H9 (cell line): ENCODE data around the gene GNL1. TPM values are rescaled to one million over a fixed set of nuclear protein-coding genes. Genes with fewer than 3 reads are reported as not detected.
A peak's percentile ranks its signal among the peaks of the same experiment; 100 is the strongest.

ENCODE experiments used
- DNase-seq: peaks from one replicate; pipeline ENCODE4 v3.0.0-alpha.2; 2017
- H2AFZ ChIP-seq: one replicate; pipeline ENCODE4 v1.6.1; 2013; ENCODE audit warnings: mild to moderate bottlenecking, low read length, control low read depth, moderate library complexity
- H2AK5ac ChIP-seq: 2 replicates; pipeline ENCODE4 v1.6.1; 2013; ENCODE audit warnings: low read length, control low read depth, mixed read lengths; ENCODE audit not compliant: insufficient read length
- H2BK120ac ChIP-seq: one replicate; pipeline ENCODE4 v1.6.1; 2013; ENCODE audit warnings: low read depth, mild to moderate bottlenecking, low read length, control low read depth, inconsistent platforms; ENCODE audit not compliant: poor library complexity, severe bottlenecking
- H2BK12ac ChIP-seq: 2 replicates; pipeline ENCODE4 v1.6.1; 2013; ENCODE audit warnings: low read length, control low read depth, mixed read lengths, low read depth; ENCODE audit not compliant: insufficient read length
- H2BK15ac ChIP-seq: 2 replicates; pipeline ENCODE4 v1.6.1; 2013; ENCODE audit warnings: low read depth, low read length, control low read depth
- H2BK20ac ChIP-seq: one replicate; pipeline ENCODE4 v1.6.1; 2013; ENCODE audit warnings: low read depth, mild to moderate bottlenecking, low read length, control low read depth, inconsistent platforms; ENCODE audit not compliant: poor library complexity, severe bottlenecking
- H2BK5ac ChIP-seq: 2 replicates; pipeline ENCODE4 v1.6.1; 2013; ENCODE audit warnings: low read length, control low read depth, mixed read lengths; ENCODE audit not compliant: insufficient read length
- H3K14ac ChIP-seq: 2 replicates; pipeline ENCODE4 v1.6.1; 2013; ENCODE audit warnings: low read length, control low read depth; ENCODE audit not compliant: insufficient read depth
- H3K18ac ChIP-seq: 2 replicates; pipeline ENCODE4 v1.6.1; 2013; ENCODE audit warnings: low read depth, mild to moderate bottlenecking, mixed read lengths, low read length, control low read depth; ENCODE audit not compliant: insufficient read length
- H3K23ac ChIP-seq: 2 replicates; pipeline ENCODE4 v1.6.1; 2013; ENCODE audit warnings: low read length, control low read depth, mixed read lengths, low read depth; ENCODE audit not compliant: insufficient read length
- H3K23me2 ChIP-seq: 2 replicates; pipeline ENCODE4 v1.6.1; 2013; ENCODE audit warnings: low read depth, mild to moderate bottlenecking, mixed read lengths, low read length, control low read depth; ENCODE audit not compliant: insufficient read length, poor library complexity, severe bottlenecking
- H3K27ac ChIP-seq: 2 replicates; pipeline ENCODE4 v1.5.1; 2013; ENCODE audit warnings: low read length, control low read depth, mixed read lengths, low read depth; ENCODE audit not compliant: insufficient read length
- H3K27me3 ChIP-seq: 2 replicates; pipeline ENCODE4 v1.6.1; 2013; ENCODE audit warnings: low read length, control low read depth, inconsistent platforms; ENCODE audit not compliant: insufficient read depth
- H3K4ac ChIP-seq: 2 replicates; pipeline ENCODE4 v1.6.1; 2013; ENCODE audit warnings: low read depth, mild to moderate bottlenecking, control low read depth, inconsistent platforms, low read length, moderate library complexity
- H3K4me1 ChIP-seq: 2 replicates; pipeline ENCODE4 v1.6.1; 2013; ENCODE audit warnings: low read length, control low read depth, inconsistent platforms; ENCODE audit not compliant: insufficient read depth
- H3K4me2 ChIP-seq: 2 replicates; pipeline ENCODE4 v1.6.1; 2013; ENCODE audit warnings: low read length, control low read depth, mixed read lengths; ENCODE audit not compliant: insufficient read length, insufficient read depth
- H3K56ac ChIP-seq: 2 replicates; pipeline ENCODE4 v1.6.1; 2013; ENCODE audit warnings: low read depth, mild to moderate bottlenecking, mixed read lengths, low read length, control low read depth; ENCODE audit not compliant: insufficient read length
- H3K79me1 ChIP-seq: 2 replicates; pipeline ENCODE4 v1.6.1; 2013; ENCODE audit warnings: low read depth, mild to moderate bottlenecking, moderate library complexity, low read length, control low read depth, inconsistent platforms; ENCODE audit not compliant: insufficient read depth, poor library complexity, severe bottlenecking
- H3K79me2 ChIP-seq: 2 replicates; pipeline ENCODE4 v1.6.1; 2013; ENCODE audit warnings: low read length, control low read depth, inconsistent platforms; ENCODE audit not compliant: insufficient read depth
- H3K9ac ChIP-seq: 2 replicates; pipeline ENCODE4 v1.6.1; 2013; ENCODE audit warnings: low read length, control low read depth, mixed read lengths; ENCODE audit not compliant: insufficient read length; ENCODE audit errors: extremely low read depth
- H3K9me3 ChIP-seq: one replicate; pipeline ENCODE4 v1.6.1; 2013; ENCODE audit warnings: low read depth, low read length, inconsistent platforms; ENCODE audit not compliant: control insufficient read depth
- H3T11ph ChIP-seq: one replicate; pipeline ENCODE4 v1.6.1; 2013; ENCODE audit warnings: mild to moderate bottlenecking, low read length, control low read depth, inconsistent platforms
- H4K20me1 ChIP-seq: one replicate; pipeline ENCODE4 v1.6.1; 2013; ENCODE audit not compliant: control insufficient read depth, insufficient read length, insufficient read depth
- H4K5ac ChIP-seq: 2 replicates; pipeline ENCODE4 v1.6.1; 2013; ENCODE audit warnings: low read depth, mild to moderate bottlenecking, mixed read lengths, low read length, control low read depth; ENCODE audit not compliant: insufficient read length
- H4K8ac ChIP-seq: replicated peaks from 2 replicates; pipeline ENCODE4 v1.6.1; 2013; ENCODE audit warnings: low read length, control low read depth, mixed read lengths, low read depth; ENCODE audit not compliant: insufficient read length
- H4K91ac ChIP-seq: 2 replicates; pipeline ENCODE4 v1.6.1; 2013; ENCODE audit warnings: low read depth, mild to moderate bottlenecking, moderate library complexity, mixed read lengths, low read length, control low read depth; ENCODE audit not compliant: insufficient read length
- H3K27ac Mint-ChIP-seq, 3 experiments: 2 replicates in 2 of 3; 3 replicates in 1 of 3; pipeline ENCODE4 v1.8.0; 2020 to 2021; ENCODE audit warnings: mixed read lengths in 3 of 3, mild to moderate bottlenecking in 1 of 3, moderate library complexity in 1 of 3
- H3K27me3 Mint-ChIP-seq: 2 replicates; pipeline ENCODE4 v1.8.0; 2021; ENCODE audit warnings: low read depth, mild to moderate bottlenecking, moderate library complexity, mixed read lengths
- H3K36me3 Mint-ChIP-seq, 3 experiments: 2 replicates in 2 of 3; 3 replicates in 1 of 3; pipeline ENCODE4 v1.8.0; 2020 to 2021; ENCODE audit warnings: low read depth in 3 of 3, mixed read lengths in 3 of 3; ENCODE audit not compliant: insufficient read depth in 1 of 3
- H3K4me1 Mint-ChIP-seq, 2 experiments: 2 replicates each; pipeline ENCODE4 v1.8.0; 2020; ENCODE audit warnings: mixed read lengths in 2 of 2
- H3K4me3 Mint-ChIP-seq, 2 experiments: 2 replicates in 1 of 2; 3 replicates in 1 of 2; pipeline ENCODE4 v1.8.0; 2020 to 2021; ENCODE audit warnings: mild to moderate bottlenecking in 2 of 2, mixed read lengths in 2 of 2, moderate library complexity in 1 of 2
- H3K9me3 Mint-ChIP-seq, 2 experiments: 2 replicates in 1 of 2; 3 replicates in 1 of 2; pipeline ENCODE4 v1.8.0; 2020; ENCODE audit warnings: mild to moderate bottlenecking in 2 of 2, mixed read lengths in 2 of 2, moderate library complexity in 1 of 2
- CTCF ChIP-seq: fragments of 200-600 bp; sonication (generic); conservative IDR thresholded peaks from 3 replicates; pipeline ENCODE4 v1.8.0; 2021; ENCODE audit warnings: antibody characterized with exemption, mild to moderate bottlenecking
- WGBS: extraction: QIAGEN DNeasy Blood & Tissue Kit; methylation state at CpG from one replicate; pipeline ENCODE4 v1.1.7; 2013; ENCODE audit warnings: missing lambda C conversion rate, low lambda C conversion rate, mixed read lengths; ENCODE audit not compliant: insufficient read length; ENCODE audit errors: extremely low coverage; 5-methylcytosine and 5-hydroxymethylcytosine counted together
- total RNA-seq: library from RNA; stranded (reverse); gene quantifications from 2 replicates; pipeline ENCODE4 v1.2.1, GENCODE V29; 2021

Gene GNL1
- total RNA-seq, 1 experiment from 2014 or later = 83.5 TPM

- Mint-ChIP-seq H3K4me3 (peak overlapping the region; percentile 6 to 61; a peak in 2 of 5 replicates), H3K27me3 (no peaks in the 10 kb centered on the region; the same call in 1 of the 2 replicates), H3K27ac (no peak overlapping the region), H3K36me3 (peaks cover 1 to 20% (median 10%) of the 10 kb centered on the region in 3 experiments; a peak in 5 of 7 replicates), H3K4me1 (peaks cover 10% of the 10 kb centered on the region in 2 experiments), H3K9me3 (no peaks in the 10 kb centered on the region; a peak in 1 of 5 replicates)
- H2BK15ac ChIP-seq = no peak overlapping the region
- no peak overlapping the region for H2BK5ac ChIP-seq
- no peak overlapping the region for H4K91ac ChIP-seq
- no peak for TF ChIP-seq CTCF
- no peaks in the 10 kb centered on the region for H4K20me1 ChIP-seq
- H2AFZ ChIP-seq = no peak overlapping the region
- DNase-seq = no peak
- no peak overlapping the region for H3K23ac ChIP-seq
- H2BK20ac ChIP-seq = no peak overlapping the region
- 0 out of 2 replicates have a peak, but pooled peaks cover 3% of the 10 kb centered on the region for H3K4me1 ChIP-seq
- H3K14ac ChIP-seq = no peak overlapping the region
- H3T11ph ChIP-seq = no peak overlapping the region
- no peaks in the 10 kb centered on the region for H3K23me2 ChIP-seq
- H3K27me3 ChIP-seq = no peaks in the 10 kb centered on the region
- no peak overlapping the region for H3K4me2 ChIP-seq
- H4K8ac ChIP-seq = no peak overlapping the region
- no peak overlapping the region for H2AK5ac ChIP-seq
- no peaks in the 10 kb centered on the region for H3K9me3 ChIP-seq
- H2BK120ac ChIP-seq = no peak overlapping the region
- H2BK12ac ChIP-seq = no peak overlapping the region
- no peak overlapping the region for H3K27ac ChIP-seq
- no peak overlapping the region for H3K4ac ChIP-seq
- H3K79me1 ChIP-seq = no peaks in the 10 kb centered on the region
- WGBS = no CpG with 5 or more reads among the region's 4 CpGs
- no peak overlapping the region for H3K9ac ChIP-seq
- H3K18ac ChIP-seq = no peak overlapping the region
- no peaks in the 10 kb centered on the region for H3K79me2 ChIP-seq
- no peak overlapping the region for H4K5ac ChIP-seq
- H3K56ac ChIP-seq = no peak overlapping the region
Observed at GRCh38 chr6:30542404-30542725, 13.9 kb downstream of the GNL1 start.
